GM21529 (cell line): Measurements from ENCODE around the gene CRKL.
"Not testable (repeated sequence)": the region's sequence is repeated elsewhere in the genome, so short reads cannot be mapped to it uniquely, and the experiment has no call there.

Experiments
- ATAC-seq: cut with Tn5 transposase; IDR thresholded peaks from one replicate; pipeline ENCODE4 v1.9.1; 2021; ENCODE audit not compliant: unreplicated experiment

Gene CRKL

DNA sequence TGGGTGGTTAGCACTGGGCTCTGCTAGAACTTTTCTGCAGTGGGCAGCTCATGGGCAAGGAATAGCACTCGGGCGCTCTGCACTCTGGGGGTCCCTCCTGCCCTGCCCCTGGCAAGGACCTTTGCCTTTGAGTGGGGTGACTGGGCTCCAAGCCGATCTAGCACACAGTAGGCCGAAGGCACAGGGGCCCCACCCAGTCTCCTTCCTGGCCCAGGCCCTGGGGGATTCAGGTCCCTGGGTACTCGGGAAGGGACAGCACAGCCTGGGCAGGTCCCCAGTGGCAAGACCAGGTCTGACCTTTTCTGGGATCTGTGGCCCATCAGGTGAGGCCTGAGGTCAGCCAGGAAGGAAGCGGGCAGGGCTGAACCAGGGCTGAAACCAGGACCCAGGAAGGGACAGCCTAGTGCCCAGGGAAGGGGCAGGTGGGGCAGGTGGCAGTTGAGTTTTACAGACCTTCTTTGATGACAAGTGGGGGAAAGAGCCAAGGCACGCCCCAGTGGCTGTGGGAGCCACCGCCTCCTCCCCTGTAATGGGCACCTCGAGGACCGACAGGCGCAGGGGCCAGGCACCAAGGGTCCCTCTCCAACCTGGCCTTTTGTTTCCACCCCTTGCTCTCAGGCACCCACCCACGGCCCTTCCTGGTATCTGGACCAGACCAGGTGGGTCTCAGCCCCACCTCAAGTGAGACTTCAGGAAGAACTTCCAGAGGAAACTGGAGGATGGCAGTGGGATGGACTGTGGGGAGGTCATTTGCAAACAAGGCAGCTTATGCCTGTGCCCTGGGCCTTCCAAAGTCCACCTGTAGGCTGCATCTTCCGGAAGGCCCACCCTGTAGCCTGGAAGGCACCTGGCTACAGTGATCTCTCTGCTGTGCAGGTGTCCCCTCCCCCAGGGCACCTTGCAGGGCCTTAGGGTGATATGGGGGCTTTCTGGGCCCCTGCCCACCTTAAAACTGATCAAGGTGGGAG, 49.0 kb downstream of the CRKL start:
- ATAC-seq: no peak

DNA sequence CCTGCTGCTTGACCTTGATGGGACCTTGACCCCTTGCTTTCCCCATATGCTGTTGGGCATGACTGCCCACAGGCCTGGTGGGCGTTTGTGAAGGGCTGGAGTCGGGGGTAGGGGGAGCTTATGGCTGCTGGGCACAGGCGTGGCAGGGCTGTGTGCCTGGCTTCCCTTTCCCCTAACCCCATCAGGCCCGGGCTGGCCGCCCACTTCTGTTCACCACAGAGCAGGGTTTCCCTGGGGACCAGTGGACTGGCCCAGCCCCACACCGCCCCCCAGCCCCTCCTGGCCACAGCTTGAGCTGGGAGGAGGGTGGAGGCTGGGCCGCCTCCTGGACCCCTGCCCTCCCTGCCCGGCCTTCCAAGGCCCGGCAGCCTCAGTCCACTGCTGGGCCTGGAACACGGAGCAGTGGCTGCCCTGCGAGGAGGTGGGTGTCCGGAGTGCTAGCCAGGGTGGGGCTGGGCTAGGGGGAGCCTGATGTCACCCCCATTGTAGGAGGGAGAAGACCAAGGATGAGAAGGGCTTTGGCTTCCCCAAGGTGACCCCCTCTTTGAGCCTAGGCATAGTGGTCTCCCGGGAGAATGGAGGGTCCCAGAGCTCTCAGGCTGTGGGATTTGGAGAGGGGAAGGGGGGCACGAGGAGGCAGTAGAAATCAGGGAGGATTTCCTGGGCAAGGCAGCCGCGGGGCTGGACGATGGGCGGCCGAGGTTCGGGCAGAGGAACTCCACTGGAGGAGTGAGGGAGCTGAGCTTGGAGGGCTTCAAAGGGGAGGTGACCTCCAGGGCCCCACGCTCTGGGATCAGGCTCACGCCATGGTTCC, 49.9 kb downstream of the CRKL start, which contains the start of gene AIFM3:
AIFM3 (plus strand) TSS at position 373 of the 814 bp plus-strand sequence. CDS start 690 bp downstream, outside the sequence.
- no peak for ATAC-seq

DNA sequence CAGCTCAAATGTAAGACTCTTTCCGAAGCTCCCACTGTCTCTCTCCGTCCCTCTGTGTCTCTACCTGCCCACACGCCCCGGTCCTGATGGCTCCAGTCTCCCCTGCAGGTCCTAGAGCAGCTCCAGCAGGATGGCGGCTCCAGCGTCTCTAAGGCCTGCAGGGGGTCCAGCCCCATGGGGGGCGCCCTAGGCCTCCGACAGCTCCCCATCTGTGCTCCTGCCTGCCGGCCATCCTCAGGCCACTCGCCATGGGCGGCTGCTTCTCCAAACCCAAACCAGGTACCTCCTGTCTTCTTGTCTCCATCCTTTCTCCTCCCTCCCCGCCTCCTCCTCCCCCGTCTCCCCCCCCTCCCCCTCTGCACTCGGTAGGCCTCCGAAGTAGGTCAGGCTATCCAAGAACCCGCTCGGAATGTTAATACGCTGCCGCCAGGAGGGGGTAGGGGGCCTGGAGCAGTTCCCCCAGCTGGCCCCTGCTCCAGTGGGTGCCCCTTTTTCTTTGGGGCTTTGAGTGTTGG, 50.5 kb downstream of the CRKL start:
- no peak for ATAC-seq

DNA sequence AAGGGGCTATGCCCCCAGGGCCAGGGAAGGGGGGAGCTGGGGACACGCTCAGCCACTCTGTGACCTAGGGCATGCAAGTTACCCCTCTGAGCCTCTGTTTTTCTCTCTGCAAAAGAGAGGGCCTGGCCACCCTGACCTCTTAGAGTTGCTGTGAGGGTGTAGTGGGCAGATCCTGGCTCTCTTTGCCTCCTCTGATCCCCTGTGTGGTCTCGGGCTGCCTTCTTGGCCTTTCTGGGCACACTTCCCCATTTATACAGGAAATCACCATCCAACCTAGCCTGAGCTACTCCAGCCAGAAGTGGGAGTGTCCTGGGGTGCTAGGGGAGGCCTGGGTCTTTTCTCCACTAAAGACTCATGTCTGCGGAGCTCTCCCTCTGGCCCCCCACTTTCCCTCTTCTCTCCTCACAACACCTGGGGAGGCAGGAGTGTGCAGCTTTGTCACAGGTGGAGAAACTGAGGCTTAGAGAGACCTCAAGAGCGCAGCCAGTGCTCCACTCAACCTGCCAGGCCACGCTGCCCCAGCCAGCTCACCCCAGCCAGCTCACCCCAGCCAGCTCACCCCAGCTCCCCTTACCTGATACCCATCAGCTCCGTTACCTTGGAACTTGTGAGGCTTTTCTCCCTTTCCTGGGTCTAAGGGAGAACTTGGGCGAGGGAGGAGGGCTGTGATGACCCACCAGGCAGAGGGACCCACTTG, 51.2 kb downstream of the CRKL start:
- no peak for ATAC-seq

DNA sequence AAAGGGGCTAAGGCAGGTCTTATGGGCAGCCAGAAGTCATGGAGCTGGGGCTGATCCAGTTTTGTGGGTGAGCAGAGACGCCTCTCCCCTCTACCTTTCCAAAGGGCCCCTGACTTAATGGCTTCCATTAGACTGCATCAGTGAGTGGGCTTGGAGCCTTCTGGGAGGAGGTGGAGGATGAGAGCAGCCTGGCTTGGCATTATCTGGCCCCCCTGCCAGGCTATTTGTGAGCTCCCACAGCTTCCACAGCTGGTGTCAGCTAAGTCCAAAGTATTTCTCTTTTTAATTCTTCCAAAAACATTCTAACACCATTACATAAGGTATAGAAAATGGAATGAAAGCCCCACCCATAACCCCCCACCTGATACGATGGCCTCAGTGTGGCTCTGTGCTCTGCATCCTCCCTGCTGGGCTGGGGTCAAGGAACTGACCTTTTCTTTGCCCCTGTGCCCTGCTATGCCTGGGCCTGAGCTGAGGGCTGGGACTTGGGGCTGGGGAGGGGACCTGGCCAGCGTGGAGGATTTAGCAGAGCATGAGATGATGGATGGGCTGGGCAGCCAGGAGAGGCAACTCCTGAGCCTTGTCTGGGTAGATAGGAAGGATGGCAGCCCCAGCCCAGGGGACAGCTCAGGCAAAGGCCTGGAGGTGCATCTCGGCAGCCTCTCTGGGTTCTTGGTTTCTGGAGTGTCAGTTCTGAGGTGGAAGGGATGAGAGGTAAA, 53.9 kb downstream of the CRKL start:
- no peak for ATAC-seq

DNA sequence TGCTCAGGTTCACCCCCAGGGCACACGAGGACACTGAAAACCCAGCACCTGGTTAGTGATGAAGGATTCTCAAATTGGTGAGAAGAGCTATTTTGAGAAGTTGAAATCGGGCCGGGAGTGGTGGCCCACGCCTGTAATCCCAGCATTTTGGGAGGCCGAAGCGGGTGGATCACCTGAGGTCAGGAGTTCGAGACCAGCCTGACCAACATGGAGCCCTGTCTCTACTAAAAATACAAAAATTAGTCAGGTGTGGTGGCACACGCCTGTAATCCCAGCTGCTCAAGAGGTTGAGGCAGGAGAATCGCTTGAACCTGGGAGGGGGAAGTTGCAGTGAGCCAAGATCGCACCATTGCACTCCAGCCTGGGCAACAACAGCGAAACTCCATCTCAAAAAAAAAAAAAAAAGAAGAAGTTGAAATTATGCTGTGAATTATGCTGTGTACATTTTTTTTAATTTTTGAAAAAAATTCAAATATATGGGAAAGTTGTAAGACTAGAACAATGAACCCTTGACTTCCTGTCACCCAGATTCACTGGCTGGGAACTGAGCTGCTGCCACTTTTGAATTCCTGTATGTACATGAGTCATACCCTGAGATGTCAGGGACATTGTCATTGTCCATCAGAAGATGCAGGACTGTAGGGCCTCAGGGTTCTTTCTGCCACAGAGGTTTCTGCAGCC, 54.9 kb downstream of the CRKL start:
- ATAC-seq: not testable (repeated sequence)

DNA sequence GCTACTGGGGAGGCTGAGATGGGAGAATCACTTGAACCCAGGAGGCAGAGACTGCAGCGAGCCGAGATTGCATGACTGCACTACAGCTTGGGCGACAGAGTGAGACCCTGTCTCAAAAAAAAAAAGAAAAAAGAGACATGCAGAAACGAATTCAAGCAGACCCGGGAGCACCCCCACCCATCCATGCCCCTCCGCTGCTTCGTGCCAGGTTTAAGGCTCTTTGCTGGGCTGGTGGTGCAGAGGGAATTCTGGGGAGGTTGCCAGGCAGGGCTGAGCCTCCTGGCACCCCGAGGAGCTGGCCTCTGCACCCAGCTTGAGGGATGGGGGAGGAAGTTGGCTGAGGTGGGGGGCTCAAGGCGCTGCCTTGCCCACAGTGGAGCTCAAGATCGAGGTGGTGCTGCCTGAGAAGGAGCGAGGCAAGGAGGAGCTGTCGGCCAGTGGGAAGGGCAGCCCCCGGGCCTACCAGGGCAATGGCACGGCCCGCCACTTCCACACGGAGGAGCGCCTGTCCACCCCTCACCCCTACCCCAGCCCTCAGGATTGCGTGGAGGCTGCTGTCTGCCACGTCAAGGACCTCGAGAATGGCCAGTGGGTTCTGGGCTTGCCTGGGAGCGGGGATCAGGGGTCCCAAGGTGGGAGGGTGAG, 55.8 kb downstream of the CRKL start:
- no peak for ATAC-seq

DNA sequence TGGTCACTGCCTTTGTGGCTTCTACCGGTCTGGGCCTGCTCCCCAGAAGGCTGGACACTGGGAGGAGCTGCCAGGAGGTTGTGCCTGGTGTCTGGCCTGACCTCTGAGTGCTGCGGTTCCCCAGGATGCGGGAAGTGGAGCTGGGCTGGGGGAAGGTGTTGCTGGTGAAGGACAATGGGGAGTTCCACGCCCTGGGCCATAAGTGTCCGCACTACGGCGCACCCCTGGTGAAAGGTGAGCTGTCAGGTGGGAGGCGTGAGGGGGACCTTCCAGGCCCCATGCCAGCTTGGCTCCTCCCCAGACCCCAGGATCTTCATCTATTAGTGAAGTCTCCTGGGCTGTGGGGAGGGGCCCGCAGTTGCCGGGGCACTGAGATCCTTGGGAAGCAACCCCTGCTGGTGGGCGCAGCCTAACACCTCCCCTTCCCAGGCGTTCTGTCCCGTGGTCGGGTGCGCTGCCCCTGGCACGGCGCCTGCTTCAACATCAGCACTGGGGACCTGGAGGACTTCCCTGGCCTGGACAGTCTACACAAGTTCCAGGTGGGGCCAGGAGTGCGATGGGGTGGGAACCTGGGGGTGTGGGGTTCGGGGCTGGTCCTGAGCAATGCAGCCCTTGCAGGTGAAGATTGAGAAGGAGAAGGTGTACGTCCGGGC, 56.6 kb downstream of the CRKL start:
- ATAC-seq: no peak

DNA sequence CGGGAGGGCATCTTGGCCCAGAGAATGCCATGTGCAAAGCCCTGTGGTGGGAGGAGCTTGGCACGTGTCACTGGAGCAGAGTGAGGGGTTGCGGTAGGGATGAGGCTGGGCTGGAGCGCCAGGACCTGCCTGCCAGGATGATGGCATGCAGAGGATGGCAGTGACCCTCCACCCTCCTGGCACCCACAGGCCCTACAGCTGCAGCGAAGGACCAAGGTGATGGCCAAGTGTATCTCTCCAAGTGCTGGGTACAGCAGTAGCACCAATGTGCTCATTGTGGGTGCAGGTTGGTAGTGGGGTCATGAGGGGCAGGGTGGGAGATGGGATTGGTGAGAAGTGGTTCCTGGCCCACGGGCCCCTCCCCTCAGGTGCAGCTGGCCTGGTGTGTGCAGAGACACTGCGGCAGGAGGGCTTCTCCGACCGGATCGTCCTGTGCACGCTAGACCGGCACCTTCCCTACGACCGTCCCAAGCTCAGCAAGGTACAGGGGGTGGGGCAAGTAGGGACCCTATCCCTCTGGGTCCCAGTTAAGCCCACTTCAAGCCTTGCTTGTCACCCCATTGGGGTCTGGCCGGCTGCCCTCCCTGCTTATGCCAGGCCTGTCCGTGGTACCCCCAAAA, 57.2 kb downstream of the CRKL start:
- ATAC-seq: no peak

DNA sequence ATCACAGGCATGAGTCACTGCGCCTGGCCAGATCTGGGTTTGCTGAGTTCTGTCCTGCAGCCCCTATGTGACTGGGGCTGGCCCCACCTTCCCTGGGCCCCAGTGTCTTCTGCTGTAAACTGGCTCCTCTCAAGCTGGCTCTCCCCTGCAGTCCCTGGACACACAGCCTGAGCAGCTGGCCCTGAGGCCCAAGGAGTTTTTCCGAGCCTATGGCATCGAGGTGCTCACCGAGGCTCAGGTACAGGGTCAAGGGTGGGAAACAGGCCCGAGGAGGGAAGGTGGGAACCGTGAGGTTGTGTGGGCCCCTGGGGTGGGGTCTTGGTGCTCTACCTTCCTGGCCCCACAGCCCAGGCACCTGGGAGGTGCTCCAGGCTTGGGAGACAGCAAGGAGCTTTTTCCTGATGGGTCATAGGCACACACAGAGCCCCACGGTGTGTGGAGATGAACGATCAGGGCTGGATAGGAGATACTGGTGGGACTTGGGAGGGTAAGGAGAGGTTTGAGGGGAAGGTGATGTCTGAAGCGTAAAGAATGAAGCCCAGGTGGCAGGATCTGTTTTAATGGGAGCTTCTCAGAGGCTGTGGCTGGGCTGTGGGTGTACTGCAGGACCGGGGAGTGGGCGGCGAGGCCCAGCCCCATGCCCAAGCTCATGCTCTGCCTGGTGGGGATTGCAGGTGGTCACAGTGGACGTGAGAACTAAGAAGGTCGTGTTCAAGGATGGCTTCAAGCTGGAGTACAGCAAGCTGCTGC, 58.5 kb downstream of the CRKL start:
- ATAC-seq: no peak

DNA sequence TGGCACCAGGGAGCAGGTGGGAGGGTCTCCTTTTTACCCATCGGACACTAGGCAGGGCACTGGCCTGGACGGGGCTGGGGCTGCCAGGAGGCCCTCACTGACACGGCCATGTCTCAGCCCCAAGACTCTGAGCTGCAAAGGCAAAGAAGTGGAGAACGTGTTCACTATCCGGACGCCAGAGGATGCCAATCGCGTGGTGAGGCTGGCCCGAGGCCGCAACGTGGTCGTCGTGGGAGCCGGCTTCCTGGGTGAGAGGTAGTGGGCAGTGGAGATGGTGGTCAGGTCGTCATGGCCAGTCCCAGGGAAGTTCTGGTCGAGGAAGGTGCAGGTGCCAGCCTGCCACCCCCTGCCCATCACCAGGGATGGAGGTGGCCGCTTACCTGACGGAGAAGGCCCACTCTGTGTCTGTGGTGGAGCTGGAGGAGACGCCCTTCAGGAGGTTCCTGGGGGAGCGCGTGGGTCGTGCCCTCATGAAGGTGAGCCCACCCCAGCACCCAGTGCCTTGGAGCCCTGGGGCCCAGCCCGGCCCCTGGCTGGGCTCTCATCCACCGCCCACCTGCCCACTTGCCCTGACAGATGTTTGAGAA, 59.2 kb downstream of the CRKL start:
- ATAC-seq: no peak

DNA sequence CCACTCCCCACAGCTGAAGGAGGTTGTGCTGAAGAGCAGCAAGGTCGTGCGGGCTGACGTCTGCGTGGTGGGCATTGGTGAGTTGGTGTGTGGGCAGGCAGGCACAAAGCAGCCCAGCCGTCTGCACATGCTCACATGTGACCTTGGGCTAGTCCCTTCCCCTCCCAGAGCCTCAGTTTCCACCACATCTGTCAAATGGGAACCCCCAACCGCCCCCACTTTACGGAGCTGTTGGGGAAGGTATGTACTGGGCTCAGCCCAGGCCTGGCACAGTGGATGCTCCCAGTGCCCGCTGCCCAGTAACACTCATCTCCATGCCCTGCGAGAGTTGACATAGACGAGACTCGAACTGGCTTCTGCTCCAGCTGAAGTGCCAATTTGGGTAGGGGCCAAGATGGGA, 59.8 kb downstream of the CRKL start:
- ATAC-seq: no peak

DNA sequence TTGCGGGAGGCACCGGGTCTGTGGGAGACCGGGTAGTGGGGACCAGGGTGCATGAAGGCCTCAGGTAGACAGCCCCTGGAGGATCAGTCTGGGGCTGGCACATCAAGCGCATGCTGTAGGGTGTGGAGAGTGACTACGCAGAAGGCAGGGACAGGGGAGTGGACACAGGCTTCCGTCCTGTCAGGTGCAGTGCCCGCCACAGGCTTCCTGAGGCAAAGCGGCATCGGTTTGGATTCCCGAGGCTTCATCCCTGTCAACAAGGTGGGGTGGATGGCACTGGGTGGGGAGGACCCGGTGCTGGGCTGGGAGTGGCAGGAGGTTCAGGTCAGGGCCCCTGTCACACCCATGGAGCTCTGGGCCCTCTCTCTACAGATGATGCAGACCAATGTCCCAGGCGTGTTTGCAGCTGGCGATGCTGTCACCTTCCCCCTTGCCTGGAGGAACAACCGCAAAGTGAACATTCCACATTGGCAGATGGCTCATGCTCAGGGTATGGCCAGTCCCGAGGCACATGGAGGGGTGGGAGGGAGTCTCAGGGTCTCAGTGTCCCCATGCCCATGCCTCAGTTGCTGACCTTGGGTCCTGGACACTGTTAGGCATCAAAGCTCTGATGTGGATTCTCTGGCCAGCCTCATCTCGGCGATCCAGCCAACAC, 60.4 kb downstream of the CRKL start:
- no peak for ATAC-seq

DNA sequence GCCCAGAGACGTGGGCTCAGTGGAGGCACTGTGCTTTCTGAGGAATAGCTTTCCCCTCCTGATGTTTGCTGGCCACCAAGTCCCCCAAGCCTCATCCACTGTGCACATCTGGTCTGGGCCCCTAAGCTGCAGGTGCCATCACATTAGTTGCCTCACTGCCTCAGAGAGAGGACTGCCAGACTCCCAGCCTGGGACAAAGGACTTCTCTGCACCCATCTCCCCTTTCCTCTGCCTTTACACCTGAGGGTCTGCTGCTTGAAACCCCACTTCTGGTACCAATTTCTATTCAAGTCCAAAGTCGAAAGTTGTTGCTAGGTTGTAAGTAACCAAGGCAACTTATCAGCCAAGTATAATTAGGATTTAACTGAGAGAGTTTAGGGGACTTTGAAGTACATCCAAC, 61.2 kb downstream of the CRKL start:
- no peak for ATAC-seq

DNA sequence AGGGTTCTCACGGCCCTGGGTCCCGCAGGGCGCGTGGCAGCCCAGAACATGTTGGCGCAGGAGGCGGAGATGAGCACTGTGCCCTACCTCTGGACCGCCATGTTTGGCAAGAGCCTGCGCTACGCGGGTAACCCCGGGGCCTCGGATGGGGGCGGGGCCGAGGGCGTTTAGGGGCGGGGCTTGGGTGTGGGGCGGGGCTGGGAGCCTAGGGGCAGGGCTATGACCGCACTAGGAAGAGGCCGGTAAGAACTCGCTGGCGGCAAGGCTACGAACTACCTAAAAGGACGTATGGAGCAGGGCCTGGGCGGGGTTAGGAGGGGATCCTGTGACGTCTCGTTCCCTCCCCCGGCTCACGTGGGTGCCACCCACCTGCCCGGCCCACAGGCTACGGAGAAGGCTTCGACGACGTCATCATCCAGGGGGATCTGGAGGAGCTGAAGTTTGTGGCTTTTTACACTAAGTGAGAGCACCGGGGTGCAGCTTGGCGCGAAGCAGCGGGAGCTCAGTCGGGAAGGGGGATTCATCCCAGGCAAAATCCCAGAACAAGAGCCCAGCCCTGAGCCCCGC, 62.1 kb downstream of the CRKL start:
- no peak for ATAC-seq

DNA sequence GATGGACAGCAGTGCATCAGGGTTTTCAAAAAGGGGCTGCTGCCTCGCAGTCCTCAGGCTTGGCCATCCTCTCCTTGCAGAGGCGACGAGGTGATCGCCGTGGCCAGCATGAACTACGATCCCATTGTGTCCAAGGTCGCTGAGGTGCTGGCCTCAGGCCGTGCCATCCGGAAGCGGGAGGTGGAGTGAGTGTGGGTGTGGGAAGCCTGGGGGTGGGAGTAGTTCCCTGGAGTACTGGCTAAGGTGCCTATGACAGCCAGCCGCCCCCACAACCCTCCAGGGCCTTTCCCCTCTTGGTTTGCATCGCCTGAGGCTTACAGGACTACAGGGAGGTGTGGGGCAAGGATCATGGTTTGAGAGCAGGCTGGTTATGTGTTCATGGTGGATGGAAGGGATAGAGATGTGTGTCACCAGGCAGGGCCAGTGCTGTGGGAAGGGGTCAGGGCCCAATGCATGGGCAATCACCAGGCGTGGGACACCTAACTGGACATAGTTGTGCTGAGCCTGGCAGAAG, 62.8 kb downstream of the CRKL start:
- ATAC-seq: no peak
